ENCODE results near the gene L3MBTL2. TPM values are rescaled to one million over a fixed set of nuclear protein-coding genes. Genes with fewer than 3 reads are reported as not detected.

The L3MBTL2 gene
- total RNA-seq, 2 donors from 2014 or later: 24.3 to 26.5 TPM

DNA sequence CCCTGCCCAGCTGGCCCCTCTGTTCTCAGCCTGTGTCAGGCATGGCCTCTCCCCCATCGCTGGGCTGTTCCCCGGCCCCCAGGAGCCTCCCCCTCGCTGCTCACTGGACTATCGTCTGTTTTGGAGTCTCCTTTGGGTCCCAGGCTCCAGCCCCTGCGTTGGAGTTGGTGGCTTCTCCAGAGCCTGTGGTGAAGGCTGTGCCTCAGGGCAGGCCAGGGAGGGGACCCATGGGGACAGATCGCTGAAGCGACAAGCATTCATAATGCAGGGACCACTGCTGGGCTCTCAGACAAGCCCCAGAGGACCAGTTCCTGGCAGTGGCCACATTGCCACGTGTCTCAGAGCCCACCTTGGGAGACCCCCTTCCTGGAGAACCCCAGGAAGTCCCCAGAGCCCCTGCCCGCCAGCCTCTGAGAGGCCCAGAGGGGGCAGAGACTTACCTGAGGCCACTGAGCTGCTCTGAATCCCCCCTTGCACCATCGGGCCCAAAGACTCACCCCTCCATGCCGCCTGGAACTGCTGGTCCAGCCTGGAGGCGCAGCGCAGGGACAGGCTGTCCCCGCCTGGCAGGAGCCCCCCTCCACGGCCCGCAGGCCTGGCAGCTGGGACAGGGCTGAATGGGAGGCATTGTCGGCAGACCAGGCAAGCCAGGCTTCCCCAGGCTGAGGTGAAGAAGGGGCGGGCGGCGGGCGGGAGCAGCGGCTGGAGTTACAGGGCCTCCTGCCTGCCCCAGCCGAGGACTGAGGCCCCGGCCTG is 35.4 kb downstream of the L3MBTL2 start, which contains the start of gene CHADL:
TSS of gene CHADL (minus strand) at position 555 of the 756 bp plus-strand sequence. CDS start at position 505, 50 bp downstream.
- Mint-ChIP-seq H3K27me3 (ENCODE audit: insufficient read depth) (peaks cover 2% of the 10 kb centered on the region), H3K27ac (no peak within 1 kb of the TSS), H3K4me3 (no peak within 1 kb of the TSS), H3K4me1 (no peaks in the 10 kb centered on the region), H3K9me3 (no peaks in the 10 kb centered on the region), H3K36me3 (ENCODE audit: low read depth) (no peaks in the 10 kb centered on the region)
- no peak within 1 kb of the TSS for H3K9ac ChIP-seq (ENCODE audit: extremely low read depth, low read length, poor library complexity, severe bottlenecking)
- no peak within 1 kb of the TSS for H3K4me3 ChIP-seq (ENCODE audit: low read length)
- DNase-seq: peak; percentile 66
- no peaks in the 10 kb centered on the region for H3K36me3 ChIP-seq (ENCODE audit: control insufficient read depth, insufficient read depth, low read length)
- no peaks in the 10 kb centered on the region for H3K9me3 ChIP-seq (ENCODE audit: control insufficient read depth, low read length)
- H3K27ac ChIP-seq (ENCODE audit: low read depth, low read length): peak within 1 kb of the TSS; percentile 70
- H3K27me3 ChIP-seq (ENCODE audit: control insufficient read depth, insufficient read depth, low read length, poor library complexity, severe bottlenecking): no peaks in the 10 kb centered on the region
- TF ChIP-seq, protein P1, sequence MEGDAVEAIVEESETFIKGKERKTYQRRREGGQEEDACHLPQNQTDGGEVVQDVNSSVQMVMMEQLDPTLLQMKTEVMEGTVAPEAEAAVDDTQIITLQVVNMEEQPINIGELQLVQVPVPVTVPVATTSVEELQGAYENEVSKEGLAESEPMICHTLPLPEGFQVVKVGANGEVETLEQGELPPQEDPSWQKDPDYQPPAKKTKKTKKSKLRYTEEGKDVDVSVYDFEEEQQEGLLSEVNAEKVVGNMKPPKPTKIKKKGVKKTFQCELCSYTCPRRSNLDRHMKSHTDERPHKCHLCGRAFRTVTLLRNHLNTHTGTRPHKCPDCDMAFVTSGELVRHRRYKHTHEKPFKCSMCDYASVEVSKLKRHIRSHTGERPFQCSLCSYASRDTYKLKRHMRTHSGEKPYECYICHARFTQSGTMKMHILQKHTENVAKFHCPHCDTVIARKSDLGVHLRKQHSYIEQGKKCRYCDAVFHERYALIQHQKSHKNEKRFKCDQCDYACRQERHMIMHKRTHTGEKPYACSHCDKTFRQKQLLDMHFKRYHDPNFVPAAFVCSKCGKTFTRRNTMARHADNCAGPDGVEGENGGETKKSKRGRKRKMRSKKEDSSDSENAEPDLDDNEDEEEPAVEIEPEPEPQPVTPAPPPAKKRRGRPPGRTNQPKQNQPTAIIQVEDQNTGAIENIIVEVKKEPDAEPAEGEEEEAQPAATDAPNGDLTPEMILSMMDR (conservative IDR thresholded peaks at IDR 0.05): no peak
- WGBS, 2 experiments (ENCODE audit: insufficient coverage in 1 of 2, insufficient read length in 1 of 2): 74 to 87% methylated on average over 16 to 24 of the region's 24 CpGs
- no peaks in the 10 kb centered on the region for H3K4me1 ChIP-seq (ENCODE audit: control insufficient read depth, insufficient read depth, low read length)

DNA sequence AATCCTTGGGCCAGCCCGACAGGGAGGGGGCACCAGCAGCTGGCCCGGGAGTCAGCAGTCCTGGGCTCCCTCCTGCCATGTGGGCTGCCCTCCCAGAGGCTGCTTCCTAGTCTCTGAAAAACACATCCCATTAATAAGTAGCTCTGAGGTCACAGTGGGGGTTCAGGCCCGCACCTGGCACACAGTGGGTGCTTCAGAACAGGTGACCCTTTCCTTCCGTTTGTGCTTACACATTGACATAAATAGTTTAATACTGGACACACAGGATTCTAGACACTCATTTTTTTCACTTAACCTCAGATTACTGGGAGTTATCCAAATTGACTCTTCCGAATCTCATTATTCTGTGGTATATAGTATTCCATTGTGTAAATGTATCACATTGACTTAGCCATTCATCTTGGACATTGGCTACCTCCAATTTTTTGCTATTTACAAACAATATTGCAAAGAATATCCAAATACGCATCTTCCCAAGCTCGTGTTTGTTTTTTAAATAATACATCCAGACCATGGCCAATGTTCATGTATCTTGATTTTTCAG is 36.1 kb downstream of the L3MBTL2 start:
- no peak overlapping the region for H3K27ac Mint-ChIP-seq
- no peak overlapping the region for H3K4me3 Mint-ChIP-seq
- Histone ChIP-seq H3K4me1 (ENCODE audit: control insufficient read depth, insufficient read depth, low read length) (no peaks in the 10 kb centered on the region), H3K27me3 (ENCODE audit: control insufficient read depth, insufficient read depth, low read length, poor library complexity, severe bottlenecking) (no peaks in the 10 kb centered on the region), H3K9ac (ENCODE audit: extremely low read depth, low read length, poor library complexity, severe bottlenecking) (no peak overlapping the region), H3K4me3 (ENCODE audit: low read length) (no peak overlapping the region), H3K27ac (ENCODE audit: low read depth, low read length) (peak overlapping the region; percentile 70), H3K9me3 (ENCODE audit: control insufficient read depth, low read length) (no peaks in the 10 kb centered on the region), H3K36me3 (ENCODE audit: control insufficient read depth, insufficient read depth, low read length) (peaks cover under 1% of the 10 kb centered on the region)
- no peaks in the 10 kb centered on the region for H3K36me3 Mint-ChIP-seq (ENCODE audit: low read depth)
- TF ChIP-seq, protein P1 (conservative IDR thresholded peaks at IDR 0.05): no peak
- peaks cover 2% of the 10 kb centered on the region for H3K27me3 Mint-ChIP-seq (ENCODE audit: insufficient read depth)
- WGBS, 2 experiments (ENCODE audit: insufficient coverage in 1 of 2, insufficient read length in 1 of 2): 90 to 94% methylated on average over 3 to 7 of the region's 7 CpGs
- H3K4me1 Mint-ChIP-seq: no peaks in the 10 kb centered on the region
- no peaks in the 10 kb centered on the region for H3K9me3 Mint-ChIP-seq
- no peak for DNase-seq

DNA sequence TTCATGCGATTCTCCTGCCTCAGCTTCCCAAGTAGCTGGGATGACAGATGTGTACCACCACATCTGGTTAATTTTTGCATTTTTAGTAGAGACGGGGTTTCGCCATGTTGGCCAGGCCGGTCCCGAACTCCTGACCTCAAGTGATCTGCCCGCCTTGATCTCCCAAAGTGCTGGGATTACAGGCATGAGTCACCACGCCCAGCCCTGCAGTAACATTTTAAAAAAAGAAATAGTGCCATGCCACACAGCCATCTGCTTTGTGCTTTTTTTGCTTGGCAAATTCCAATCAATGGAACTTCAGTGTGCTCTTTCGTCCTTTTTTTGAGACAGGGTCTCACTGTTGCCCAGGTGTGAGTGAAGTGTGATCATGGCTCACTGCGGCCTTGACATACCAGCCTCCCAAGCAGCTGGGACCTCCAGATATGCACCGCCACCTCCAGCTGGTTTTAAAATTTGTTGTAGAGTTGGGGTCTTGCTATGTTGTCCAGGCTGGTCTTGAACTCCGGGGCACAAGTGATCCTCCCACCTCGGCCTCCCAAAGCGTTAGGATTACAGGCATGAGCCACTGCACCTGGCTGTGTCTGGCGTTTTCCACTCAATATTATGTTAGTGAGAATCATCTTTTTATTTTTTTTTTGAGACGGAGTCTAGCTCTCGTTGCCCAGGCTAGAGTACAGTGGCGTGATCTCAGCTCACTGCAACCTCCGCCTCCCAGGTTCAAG is 37.4 kb downstream of the L3MBTL2 start:
- H3K4me1 ChIP-seq (ENCODE audit: control insufficient read depth, insufficient read depth, low read length): no peaks in the 10 kb centered on the region
- no peaks in the 10 kb centered on the region for H3K9me3 Mint-ChIP-seq
- no peak overlapping the region for H3K4me3 ChIP-seq (ENCODE audit: low read length)
- WGBS, 2 experiments (ENCODE audit: insufficient coverage in 1 of 2, insufficient read length in 1 of 2): 90 to 91% methylated on average over 16 to 18 of the region's 18 CpGs
- TF ChIP-seq, protein P1 (conservative IDR thresholded peaks at IDR 0.05): no peak
- H3K27ac ChIP-seq (ENCODE audit: low read depth, low read length): no peak overlapping the region
- H3K4me3 Mint-ChIP-seq: no peak overlapping the region
- no peak for DNase-seq
- H3K27ac Mint-ChIP-seq: no peak overlapping the region
- no peaks in the 10 kb centered on the region for H3K9me3 ChIP-seq (ENCODE audit: control insufficient read depth, low read length)
- no peak overlapping the region for H3K9ac ChIP-seq (ENCODE audit: extremely low read depth, low read length, poor library complexity, severe bottlenecking)
- peaks cover 11% of the 10 kb centered on the region for H3K36me3 ChIP-seq (ENCODE audit: control insufficient read depth, insufficient read depth, low read length)
- no peaks in the 10 kb centered on the region for H3K27me3 ChIP-seq (ENCODE audit: control insufficient read depth, insufficient read depth, low read length, poor library complexity, severe bottlenecking)
- peaks cover 2% of the 10 kb centered on the region for H3K27me3 Mint-ChIP-seq (ENCODE audit: insufficient read depth)
- H3K4me1 Mint-ChIP-seq: no peaks in the 10 kb centered on the region
- H3K36me3 Mint-ChIP-seq (ENCODE audit: low read depth): peaks cover 8% of the 10 kb centered on the region

Measured in endodermal cell (in vitro differentiated cells).